Islet of Langerhans (tissue), 1 donor: ENCODE results near the gene RAB40C.

Source experiments
- FAIRE-seq: peaks from one replicate; lab custom pipeline; 2011; peaks lifted over from hg19 to GRCh38; lab: Jason Lieb, UNC

The RAB40C gene, protein sequence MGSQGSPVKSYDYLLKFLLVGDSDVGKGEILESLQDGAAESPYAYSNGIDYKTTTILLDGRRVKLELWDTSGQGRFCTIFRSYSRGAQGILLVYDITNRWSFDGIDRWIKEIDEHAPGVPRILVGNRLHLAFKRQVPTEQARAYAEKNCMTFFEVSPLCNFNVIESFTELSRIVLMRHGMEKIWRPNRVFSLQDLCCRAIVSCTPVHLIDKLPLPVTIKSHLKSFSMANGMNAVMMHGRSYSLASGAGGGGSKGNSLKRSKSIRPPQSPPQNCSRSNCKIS

DNA sequence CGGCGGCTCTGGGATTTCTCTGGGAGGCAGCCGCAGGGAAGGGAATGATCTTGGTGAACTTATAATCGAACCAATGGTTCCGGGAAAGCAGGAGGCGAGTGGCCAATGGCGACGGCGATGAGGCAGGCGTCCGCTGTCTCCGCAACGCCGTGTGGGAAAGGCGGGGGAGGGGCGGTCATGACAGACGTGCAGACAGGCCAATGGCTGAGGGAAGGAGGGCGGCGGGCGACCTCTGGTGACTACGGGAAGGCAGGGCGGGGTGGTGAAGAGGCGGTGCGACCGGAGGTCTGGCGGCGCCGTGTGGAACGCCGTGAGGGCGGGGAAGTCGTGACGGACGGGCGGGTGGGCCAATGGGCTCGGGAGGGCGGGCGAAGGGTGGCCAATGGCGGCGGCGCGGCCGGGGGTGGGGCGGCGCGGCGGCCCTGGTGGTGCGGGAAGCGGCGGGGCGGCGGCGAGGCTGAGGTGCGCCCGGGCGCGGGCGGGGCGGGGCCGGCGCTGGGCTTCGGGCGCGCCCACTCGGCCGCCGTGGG lies at the start of gene RAB40C:
TSS of gene RAB40C (plus strand) at position 409 of the 530 bp plus-strand sequence. CDS start 226 bp downstream, outside the sequence.
- FAIRE-seq: no peak

DNA sequence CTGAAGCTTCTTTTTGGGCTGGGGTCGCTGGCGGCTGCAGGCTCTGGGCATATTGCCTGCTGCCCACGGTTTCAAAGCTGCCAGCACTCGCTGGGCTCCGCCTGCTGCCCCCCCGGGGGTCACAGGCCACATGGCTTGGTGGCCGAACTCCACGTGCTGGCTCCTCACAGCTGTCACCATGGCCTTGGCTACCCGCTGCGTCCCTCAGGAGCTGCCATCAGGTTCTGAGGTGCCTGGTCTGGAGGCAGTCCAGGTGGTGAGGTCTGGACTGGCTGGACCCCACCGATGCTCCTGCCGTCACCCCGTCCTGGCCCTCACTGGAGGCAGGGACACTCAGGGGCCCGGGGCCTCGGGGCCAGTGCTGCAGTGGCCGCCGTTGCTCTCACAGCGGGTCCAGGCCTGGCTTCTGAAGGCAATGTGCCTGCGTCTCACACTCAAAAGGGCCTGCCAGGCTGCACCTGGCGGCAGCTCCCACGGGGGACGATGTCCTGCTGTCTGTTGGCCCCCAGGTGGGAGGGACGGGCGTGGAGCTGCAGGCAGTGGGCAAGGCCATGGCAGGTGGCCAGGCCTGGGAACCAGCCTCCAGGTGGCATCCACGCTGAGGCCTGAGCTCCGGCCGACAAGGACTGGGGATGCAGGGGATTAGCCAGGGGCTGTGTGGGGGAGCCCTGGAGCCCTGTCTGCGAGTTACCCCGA lies 49.1 kb upstream of the RAB40C start:
- no peak for FAIRE-seq

DNA sequence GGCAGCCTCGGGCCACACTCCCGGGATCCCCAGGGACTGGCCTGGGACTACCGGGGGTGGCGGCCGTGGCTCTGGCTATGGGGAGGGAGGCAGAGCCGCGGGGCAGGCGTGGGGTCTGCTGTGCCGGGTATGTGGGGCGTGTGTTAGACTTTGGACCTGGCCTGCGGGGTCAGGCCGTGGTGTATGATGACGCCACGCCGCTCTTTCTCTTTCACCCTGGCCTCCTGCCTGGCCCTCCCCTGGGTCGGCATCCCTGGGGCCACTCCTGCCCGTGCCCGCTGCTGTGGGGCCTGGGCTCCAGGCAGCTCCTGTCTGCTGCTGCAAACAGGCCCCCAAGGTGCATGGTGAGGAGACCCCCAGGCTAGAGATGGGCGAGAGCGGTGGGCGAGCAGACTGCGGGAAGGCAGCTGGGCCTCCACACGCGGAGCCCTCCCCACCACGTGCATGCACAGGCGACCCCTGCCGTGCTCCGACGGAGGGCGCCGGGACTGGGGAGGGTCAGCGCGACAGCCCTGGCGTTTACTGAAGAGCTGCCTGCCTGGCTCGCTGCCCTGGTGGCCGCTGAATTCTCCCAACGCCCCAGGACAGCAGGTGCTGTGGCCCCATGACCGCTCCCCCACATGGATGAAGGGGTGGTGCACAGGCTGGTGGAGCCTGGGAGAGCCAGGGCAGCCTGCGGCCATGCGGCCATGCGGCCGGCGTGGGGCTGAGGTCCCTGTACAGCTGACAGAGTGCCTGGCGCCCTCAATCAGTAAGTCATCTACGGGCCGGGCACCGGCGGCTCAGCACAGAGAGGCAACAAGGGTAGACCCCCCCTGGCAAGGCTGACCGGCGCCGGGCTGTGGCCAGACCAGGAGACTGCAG lies 46.3 kb upstream of the RAB40C start:
- FAIRE-seq: no peak

DNA sequence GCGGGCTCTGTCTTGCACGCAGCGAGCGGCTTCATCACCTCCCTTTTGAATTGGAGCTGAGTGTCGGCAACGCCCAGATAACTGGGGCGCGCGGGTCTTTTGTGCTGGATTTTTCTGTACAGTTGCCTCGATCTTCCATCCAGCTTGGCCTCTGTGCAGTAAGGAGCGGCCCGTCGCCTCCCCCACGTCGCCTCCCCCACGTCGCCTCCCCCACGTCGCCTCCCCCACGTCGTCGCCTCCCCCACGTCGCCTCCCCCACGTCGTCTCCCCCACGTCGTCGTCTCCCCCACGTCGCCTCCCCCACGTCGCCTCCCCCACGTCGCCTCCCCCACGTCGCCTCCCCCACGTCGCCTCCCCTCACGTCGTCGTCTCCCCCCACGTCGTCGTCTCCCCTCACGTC lies 45.3 kb upstream of the RAB40C start:
- no peak for FAIRE-seq

DNA sequence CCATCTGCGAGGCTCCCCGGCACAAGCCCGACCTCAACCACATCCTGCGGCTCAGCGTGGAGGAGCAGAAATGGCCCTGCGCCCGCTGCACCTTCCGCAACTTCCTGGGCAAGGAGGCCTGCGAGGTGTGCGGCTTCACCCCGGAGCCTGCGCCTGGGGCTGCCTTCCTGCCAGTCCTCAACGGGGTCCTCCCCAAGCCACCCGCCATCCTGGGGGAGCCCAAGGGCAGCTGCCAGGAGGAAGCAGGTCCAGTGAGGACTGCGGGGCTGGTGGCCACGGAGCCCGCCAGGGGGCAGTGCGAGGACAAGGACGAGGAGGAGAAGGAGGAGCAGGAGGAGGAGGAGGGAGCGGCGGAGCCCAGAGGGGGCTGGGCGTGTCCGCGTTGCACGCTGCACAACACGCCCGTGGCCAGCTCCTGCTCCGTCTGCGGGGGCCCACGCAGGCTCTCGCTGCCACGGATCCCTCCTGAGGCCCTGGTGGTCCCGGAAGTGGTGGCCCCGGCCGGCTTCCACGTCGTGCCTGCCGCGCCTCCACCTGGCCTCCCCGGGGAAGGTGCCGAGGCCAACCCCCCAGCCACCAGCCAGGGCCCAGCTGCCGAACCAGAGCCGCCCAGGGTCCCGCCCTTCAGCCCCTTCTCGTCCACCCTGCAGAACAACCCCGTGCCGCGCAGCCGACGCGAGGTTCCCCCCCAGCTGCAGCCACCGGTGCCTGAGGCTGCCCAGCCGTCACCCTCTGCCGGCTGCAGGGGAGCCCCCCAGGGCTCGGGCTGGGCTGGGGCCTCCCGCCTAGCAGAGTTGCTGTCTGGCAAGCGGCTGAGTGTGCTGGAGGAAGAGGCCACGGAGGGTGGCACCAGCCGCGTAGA lies 42.7 kb upstream of the RAB40C start:
- FAIRE-seq: no peak

DNA sequence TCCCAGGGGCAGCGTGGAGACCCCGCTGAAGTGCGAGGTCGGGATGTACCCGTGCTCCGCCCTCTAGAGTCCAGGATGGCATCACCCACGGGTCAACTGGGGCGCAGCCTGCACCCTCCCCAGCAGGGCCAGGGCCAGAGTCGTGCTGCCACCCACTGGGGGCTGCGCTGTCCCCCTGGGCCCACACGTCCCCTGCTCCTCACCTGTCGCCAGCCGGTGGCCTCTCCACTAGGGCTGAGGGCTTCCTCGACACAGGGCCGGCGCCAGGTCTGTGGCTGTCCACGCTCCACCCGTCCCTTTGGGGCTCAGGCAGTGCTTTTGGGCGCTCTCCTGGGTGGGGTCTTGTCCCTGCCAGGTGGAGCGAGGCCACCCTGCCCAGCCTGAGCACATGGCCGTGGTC lies 41.3 kb upstream of the RAB40C start:
- no peak for FAIRE-seq

DNA sequence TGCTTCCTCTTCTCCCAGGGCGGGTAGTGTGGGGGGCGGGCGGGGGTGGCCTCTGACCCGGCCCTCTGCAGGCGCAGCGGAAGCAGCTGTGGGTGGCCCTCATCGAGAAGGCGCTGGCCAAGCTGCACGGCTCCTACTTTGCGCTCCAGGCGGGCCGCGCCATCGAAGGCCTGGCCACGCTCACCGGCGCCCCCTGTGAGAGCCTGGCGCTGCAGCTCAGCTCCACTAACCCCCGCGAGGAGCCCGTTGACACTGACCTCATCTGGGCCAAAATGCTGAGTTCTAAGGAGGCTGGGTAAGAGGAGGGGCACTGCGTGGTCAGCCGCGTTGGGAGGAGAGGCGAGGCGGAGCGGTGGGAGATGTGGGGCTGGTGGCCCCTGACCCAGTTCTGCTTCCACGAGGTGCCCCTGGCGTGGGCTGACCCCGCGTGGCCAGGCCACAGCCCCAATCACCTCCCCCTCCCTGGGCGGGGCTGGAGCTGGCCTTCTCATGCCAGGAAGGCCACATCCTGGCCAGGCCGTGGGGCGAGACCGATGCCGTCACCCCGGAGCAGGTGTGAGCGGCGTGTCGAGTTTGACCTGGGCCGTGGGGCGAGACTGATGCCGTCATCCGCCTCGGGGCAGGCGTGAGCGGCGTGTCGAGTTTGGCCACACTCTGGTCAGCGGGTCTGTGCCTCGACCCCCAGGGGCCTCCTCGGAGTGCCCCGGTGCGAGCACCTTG lies 40.2 kb upstream of the RAB40C start:
- FAIRE-seq: no peak

DNA sequence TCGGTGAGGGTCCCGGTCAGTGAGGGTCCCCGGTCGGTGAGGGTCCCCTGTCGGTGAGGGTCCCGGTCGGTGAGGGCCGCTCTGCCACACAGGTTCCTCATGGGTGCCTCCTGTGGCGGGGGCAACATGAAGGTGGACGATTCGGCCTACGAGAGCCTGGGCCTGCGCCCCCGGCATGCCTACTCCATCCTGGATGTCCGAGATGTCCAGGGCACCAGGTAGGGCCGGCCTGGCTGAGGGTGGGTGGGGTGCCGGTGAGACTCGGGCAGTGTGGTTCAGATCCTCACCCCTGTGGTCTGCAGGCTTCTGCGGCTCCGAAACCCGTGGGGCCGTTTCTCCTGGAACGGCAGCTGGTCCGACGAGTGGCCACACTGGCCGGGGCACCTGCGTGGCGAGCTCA lies 38.7 kb upstream of the RAB40C start:
- no peak for FAIRE-seq

DNA sequence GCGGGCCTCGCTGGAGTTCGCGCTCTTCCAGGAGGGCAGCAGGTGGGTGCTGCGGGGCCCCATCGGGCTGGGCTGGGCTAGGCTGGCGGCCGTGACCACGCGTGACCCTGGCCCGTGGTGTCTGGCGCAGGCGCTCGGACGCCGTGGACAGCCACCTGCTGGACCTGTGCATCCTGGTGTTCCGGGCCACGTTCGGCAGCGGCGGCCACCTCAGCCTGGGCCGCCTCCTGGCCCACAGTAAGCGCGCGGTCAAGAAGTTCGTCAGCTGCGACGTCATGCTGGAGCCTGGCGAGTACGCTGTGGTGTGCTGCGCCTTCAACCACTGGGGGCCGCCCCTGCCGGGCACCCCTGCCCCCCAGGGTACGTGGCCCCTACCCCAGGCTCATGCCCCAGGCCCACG lies 37.7 kb upstream of the RAB40C start:
- FAIRE-seq: no peak

DNA sequence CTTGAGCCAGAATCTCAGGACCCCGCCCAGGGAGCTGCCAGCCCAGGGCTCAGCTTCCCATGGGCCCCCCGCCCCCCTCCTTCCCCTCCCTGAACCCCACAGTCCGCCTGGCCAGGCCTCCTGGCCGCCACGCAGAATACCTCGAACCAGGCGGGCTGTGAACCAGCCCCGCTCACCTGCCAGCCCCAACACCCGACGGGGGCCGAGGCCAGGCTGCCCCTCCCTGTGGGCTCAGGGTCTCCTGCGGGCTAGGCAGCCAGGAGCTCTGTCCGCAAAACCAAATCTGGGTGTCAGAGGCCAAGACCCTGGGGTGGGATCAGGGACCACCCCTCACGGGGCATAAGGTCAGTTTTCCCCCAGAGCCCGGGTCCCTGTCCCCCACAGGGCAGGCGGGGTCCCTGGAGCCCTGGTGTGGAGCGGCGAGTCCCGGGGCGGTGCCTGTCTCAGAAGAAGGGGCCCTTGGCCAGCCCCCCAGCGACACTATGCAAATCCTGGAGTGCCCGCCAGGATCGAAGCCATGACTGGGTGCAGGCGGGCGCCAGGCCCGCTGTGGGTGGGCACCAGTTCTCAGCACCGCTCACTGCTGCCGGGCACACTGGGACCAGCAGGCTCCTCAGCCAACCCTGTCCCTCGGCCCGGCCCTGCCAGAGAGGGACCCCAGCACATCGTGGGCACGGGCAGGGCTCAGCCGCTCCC lies 36.1 kb upstream of the RAB40C start:
- FAIRE-seq: no peak

DNA sequence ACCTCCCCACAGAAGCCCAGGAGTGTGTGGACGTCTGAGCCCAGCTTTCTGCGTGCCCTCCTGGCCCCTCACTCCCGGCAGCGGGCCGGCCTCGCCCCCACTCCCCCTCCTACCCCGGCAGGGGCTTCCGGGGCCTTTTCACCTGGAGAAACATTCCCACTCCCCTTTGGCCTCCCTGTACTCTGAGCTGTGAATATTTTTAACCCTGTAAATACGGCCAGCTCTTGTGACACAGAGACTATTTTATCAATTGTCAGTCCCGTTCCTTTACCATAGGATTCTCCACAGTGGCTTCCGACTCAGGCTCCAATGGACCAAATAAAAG lies 35.6 kb upstream of the RAB40C start:
- no peak for FAIRE-seq

DNA sequence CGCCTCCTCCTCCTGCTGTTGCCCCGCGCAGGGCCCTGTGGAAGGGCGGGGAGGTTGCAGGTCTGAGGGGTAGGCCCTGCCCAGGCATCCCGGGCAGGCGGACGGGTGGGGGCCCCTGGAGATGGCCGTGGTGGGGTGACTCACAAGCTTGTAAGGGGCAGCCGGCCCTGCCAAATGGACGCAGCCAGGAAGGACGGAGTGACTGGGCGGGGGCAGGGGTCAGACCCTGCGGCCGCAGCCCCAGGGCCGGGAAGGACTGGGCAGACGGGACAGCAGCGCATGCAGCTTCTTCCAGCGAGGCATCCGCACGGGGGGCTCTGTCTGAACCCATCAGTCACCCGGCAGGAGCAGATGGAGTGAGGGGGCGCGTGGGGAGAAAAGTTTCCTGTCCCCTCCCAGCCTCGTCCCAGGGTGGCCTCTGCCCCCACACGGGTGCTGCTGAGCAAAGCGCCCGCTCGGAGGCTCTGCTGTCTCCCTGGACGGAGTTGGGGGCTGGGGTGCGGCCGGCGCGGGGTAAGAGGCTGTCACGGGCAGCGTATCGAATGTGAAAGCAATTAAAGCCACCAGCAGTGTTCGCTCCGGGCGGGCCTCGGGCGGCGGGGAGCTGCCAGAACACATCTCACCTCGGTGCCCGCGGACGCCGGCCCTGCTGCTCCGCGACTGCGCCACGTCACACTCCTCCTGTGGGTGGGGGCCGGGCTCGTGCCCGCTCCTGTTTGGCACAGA lies 35.1 kb upstream of the RAB40C start:
- FAIRE-seq: no peak

DNA sequence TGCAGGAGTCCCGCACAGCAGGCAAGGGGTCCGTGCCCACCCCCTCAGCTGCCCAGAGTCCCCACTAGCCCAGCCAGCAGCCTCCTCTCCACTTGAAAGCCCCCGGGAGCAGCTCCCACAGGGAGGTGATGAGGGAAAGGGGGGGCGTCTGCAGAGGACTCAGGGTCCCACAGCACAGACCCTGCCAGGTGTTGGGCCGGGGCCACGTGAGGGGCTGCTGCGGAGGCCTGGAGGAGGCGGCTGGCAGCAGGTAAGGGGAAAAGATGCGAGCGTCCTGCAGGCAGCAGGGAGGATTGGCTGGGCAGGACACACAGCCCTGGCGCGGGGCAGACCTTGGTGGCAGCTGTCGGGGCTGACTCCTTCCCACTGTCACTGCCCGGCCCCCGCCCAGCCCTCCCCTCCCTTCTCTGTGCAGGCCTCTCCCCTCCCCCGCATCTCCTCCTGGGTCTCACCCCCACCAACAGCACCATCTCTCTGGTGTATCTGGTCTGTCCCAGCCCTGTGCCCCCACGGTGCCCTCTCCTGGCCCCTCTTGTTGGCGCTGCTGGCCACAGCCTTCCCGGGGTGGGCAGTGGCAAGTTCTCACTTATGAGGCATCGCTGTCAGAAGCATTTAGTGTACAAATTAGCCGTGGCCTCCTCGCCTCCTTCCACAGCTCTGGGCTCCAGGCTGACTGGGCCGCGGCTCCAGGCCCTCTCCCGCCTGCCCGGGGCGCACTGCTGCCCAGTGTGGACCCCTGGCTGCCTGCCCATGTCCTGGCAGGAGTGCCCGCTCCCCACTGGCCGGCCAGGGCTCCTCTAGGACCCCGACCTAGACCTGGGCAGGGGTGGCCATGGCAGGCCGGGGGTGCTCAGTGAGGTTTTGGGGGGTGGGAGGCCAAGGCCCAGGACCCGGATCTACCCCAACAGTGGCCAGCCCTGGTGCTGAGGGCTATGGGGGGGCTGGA lies 34.1 kb upstream of the RAB40C start:
- no peak for FAIRE-seq

DNA sequence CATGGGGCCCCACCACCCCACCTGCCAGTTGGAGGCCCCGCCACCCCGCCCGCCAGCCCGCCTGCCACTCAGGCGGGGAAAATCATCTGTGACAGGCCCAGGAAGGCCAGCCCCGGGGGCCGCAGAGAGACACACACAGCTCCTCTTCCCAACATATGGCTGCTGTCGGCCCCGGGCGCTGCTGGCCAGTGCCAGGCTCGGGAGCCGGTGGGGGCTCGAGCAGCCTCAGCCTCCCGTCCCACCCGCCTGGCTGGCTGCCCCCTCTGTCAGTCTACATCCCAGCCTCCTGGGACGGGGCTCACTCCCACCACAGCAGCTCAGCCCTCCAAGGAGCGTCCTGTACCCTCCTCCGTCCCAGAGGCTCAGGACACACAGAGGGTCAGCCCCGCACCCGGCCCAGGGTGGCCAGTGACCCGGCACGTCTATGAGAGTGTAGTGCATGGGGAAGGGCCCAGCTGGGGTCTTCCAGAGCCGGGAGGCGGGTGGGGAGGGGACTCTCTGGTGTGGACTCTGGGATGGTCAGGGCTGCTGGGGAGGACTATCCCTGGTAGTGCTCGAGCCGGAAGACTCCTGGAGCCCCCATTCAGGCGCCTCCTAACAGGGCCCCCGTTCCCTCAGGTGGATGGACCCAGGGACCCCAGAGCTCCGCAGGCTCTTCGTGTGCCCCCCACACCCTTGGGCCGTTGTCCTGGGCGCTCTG lies 33.2 kb upstream of the RAB40C start:
- FAIRE-seq: no peak

DNA sequence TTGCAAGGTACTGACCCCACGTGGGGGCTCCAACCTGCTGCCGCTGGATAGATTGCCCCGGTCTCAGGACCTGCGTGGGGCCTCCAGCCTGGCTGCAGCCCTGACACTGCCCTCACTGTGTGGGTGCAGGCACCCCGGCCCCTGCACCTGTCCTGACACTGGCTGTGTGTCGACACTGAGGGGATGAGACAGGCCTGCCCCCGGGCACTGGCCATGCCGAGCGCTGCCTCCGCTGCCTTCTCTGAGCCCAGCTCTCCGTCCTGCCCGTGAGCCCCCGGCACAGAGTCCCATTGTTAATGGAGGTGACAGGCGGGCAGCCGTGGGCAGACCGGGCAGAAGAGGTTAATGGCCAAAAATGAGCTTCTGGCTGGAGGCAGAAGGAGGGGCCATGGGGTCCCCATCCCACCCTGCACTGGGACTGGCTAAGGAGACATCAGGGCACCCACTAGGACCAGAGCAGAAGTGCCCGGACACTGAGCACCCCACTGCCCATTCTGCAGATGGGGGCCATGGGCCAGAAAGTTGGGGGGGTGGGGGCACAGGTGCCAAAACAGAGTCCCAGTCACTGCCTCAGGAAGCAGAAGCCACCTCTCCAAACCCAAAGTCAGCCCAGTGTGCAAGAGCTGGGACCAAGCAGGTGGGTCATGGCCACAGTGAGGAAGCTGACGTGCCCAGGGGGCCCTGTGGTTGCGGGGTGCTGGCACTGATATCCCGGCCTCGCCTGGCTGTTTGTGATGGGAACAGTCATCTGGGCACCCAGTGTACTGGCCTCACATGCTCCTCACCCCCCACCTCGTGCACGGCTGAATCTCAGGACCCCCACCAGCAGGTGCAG lies 32.2 kb upstream of the RAB40C start:
- FAIRE-seq: no peak

DNA sequence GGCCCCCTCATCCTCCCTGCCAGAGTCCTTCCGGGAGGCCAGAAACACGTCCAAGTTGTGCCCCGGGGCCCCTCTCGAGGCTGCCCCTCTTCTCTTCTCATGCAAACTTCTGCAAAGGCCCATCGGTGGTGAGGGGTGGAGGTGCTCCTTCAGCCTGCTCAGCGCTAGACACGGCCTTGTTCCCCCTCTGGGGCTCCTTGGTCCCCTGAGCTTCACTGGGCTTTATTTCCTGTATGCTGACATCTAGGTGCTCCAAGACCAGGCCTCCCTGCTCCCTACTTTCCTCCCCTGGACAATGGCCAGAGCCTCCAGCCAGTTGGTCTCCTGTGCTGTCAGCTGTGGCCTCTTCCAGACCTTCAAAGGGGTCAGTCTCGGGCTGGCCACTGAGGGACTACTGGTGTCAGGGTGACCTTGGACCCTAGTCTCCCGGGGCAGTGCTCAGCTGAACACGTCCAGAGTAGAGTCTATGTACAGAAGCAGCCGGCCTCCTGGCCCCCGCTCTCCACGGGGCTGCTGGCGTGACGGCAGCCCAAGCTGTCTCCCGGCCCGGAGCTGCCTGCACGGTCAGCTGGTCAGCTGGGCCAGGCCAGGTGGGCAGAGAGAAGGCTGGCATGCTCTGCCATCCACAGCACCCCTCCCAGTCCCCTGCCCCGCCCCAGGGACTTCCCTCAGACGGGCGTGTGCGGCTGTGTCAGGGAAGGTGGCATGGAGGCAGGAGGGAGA lies 31.4 kb upstream of the RAB40C start:
- FAIRE-seq: no peak

DNA sequence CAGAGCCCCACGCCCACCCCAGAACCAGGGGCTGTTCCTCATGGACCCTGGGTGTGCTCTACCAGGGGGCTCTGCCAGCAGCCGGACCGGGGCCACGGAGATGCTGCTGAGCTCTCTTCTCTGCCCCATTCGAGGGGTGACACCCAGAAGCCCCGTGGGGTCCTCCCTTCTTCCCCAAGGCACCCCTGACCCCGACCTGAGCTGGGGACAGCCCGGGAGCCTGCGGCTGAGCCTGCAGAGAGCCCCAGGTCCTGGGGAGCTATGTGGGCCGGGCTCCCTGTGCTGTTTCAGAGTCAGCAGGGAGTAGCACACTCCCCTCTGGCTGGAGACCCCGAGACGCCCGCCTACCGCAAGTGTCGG lies 30.9 kb upstream of the RAB40C start:
- no peak for FAIRE-seq
